Parathyroid adenoma (tissue), 2 donors: ENCODE results near the gene FGD2.

Source experiments
- H2AFZ ChIP-seq: fragments of 300-600 bp; sonication (generic); one replicate; pipeline ENCODE4 v1.7.0; 2017; ENCODE audit warnings: antibody characterized with exemption, mild to moderate bottlenecking
- H3K27ac ChIP-seq: fragments of 300-600 bp; sonication (generic); one replicate; pipeline ENCODE4 v1.7.0; 2017
- H3K27me3 ChIP-seq: fragments of 300-600 bp; sonication (generic); one replicate; pipeline ENCODE4 v1.7.0; 2017; ENCODE audit warnings: low read length; ENCODE audit not compliant: control insufficient read depth, insufficient read depth
- H3K36me3 ChIP-seq: fragments of 300-600 bp; sonication (generic); one replicate; pipeline ENCODE4 v1.7.0; 2017; ENCODE audit warnings: low read length; ENCODE audit not compliant: control insufficient read depth, insufficient read depth
- H3K4me1 ChIP-seq: fragments of 300-600 bp; sonication (generic); one replicate; pipeline ENCODE4 v1.7.0; 2017; ENCODE audit warnings: control low read depth
- H3K4me2 ChIP-seq: fragments of 300-600 bp; sonication (generic); one replicate; pipeline ENCODE4 v1.7.0; 2017; ENCODE audit warnings: low read length
- H3K4me3 ChIP-seq: fragments of 300-600 bp; sonication (generic); one replicate; pipeline ENCODE4 v1.7.0; 2017; ENCODE audit warnings: low read depth, low read length
- H3K79me2 ChIP-seq: fragments of 300-600 bp; sonication (generic); one replicate; pipeline ENCODE4 v1.7.0; 2017; ENCODE audit warnings: control low read depth
- H3K9ac ChIP-seq: fragments of 300-600 bp; sonication (generic); one replicate; pipeline ENCODE4 v1.7.0; 2017; ENCODE audit warnings: mild to moderate bottlenecking
- H3K9me3 ChIP-seq: fragments of 300-600 bp; sonication (generic); one replicate; pipeline ENCODE4 v1.7.0; 2017; ENCODE audit warnings: low read length; ENCODE audit not compliant: control insufficient read depth
- CTCF ChIP-seq: fragments of 300-600 bp; sonication (generic); IDR thresholded peaks from one replicate; pipeline ENCODE4 v1.7.0; 2017; ENCODE audit warnings: antibody characterized with exemption, mild to moderate bottlenecking
- donor health status: primary hyperparathyroidism.

FGD2 gene

DNA sequence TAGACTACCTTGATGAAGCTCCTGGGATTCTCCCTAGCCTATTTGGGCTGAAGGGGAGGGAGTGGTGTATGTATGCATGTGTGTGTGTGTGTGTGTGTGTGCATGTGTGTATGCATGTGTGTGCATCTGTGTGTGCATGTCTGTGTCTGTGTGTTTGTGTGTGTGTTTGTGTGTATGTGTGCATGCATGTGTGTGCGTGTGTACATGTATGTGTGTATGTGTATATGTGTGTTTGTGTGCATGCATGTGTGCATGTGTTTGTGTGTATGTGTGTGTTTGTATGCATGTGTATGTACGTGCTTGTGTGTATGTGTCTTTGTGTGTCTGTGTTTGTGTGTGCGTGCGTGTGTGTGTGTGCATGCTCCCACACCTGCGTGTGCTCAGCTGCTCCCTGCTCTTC is 15.4 kb downstream of the FGD2 start:
- Histone ChIP-seq H3K27me3 (no peaks in the 10 kb centered on the region), H3K27ac (no peak overlapping the region), H3K79me2 (peaks cover 2% of the 10 kb centered on the region), H3K4me3 (no peak overlapping the region), H3K36me3 (no peaks in the 10 kb centered on the region), H2AFZ (no peak overlapping the region), H3K4me1 (peaks cover 14% of the 10 kb centered on the region), H3K4me2 (no peak overlapping the region), H3K9ac (no peak overlapping the region), H3K9me3 (no peaks in the 10 kb centered on the region)
- TF ChIP-seq CTCF: no peak

GRCh38 chr6:37021356-37022129 is 16.1 kb downstream of the FGD2 start:
- Histone ChIP-seq H3K9ac (no peak overlapping the region), H3K4me2 (no peak overlapping the region), H3K4me1 (peaks cover 14% of the 10 kb centered on the region), H3K9me3 (no peaks in the 10 kb centered on the region), H2AFZ (no peak overlapping the region), H3K36me3 (no peaks in the 10 kb centered on the region), H3K79me2 (peaks cover 2% of the 10 kb centered on the region), H3K4me3 (no peak overlapping the region), H3K27ac (no peak overlapping the region), H3K27me3 (no peaks in the 10 kb centered on the region)
- TF ChIP-seq CTCF: peak; percentile 19

GRCh38 chr6:37022135-37022863 is 16.8 kb downstream of the FGD2 start:
- no peak for TF ChIP-seq CTCF
- Histone ChIP-seq H3K9me3 (no peaks in the 10 kb centered on the region), H3K79me2 (peaks cover 2% of the 10 kb centered on the region), H2AFZ (no peak overlapping the region), H3K4me2 (no peak overlapping the region), H3K27ac (no peak overlapping the region), H3K4me3 (no peak overlapping the region), H3K36me3 (no peaks in the 10 kb centered on the region), H3K27me3 (no peaks in the 10 kb centered on the region), H3K9ac (no peak overlapping the region), H3K4me1 (peaks cover 14% of the 10 kb centered on the region)

GRCh38 chr6:37024656-37025337 is 19.3 kb downstream of the FGD2 start:
- H3K27me3 ChIP-seq: no peaks in the 10 kb centered on the region
- H3K4me3 ChIP-seq: no peak overlapping the region
- H3K4me2 ChIP-seq: no peak overlapping the region
- no peaks in the 10 kb centered on the region for H3K36me3 ChIP-seq
- no peak overlapping the region for H3K9ac ChIP-seq
- H3K4me1 ChIP-seq: no peaks in the 10 kb centered on the region
- H3K79me2 ChIP-seq: no peaks in the 10 kb centered on the region
- no peak overlapping the region for H2AFZ ChIP-seq
- no peaks in the 10 kb centered on the region for H3K9me3 ChIP-seq
- no peak overlapping the region for H3K27ac ChIP-seq
- TF ChIP-seq CTCF: no peak
